H1 (cell line): Measurements from ENCODE around the gene SLC25A22. TPM values are rescaled to one million over a fixed set of nuclear protein-coding genes. Genes with fewer than 3 reads are reported as not detected.

ENCODE experiments used
- ASH2L ChIP-seq: fragments of 200-600, 300-600 bp; sonication (generic); IDR thresholded peaks from one replicate; pipeline ENCODE4 v1.7.1; 2017; ENCODE audit warnings: low read length
- CTBP2 ChIP-seq: IDR thresholded peaks from 2 replicates; pipeline ENCODE4 v1.7.0; 2011; ENCODE audit warnings: borderline replicate concordance, mild to moderate bottlenecking, moderate library complexity, mixed read lengths, low read length; ENCODE audit not compliant: insufficient read depth, insufficient read length
- SRF ChIP-seq: IDR thresholded peaks from 2 replicates; pipeline ENCODE4 v1.6.1; 2011; ENCODE audit warnings: mild to moderate bottlenecking, low read depth, low read length, moderate library complexity
- polyA plus RNA-seq, 7 experiments: library from polyadenylated mRNA; depleted of rRNA in 3 of 7; stranded (reverse) in 5 of 7; unstranded in 2 of 7; fragments of >200 nt in 5 of 7; fragments of 200-250 nt in 2 of 7; gene quantifications; 1 replicate in 5 of 7; 2 replicates in 1 of 7; 4 replicates in 1 of 7; pipeline versions ENCODE4 v1.2.1 to v1.2.3, GENCODE V29; 2011 to 2013; ENCODE audit warnings: missing spikeins in 2 of 7, mixed read lengths in 2 of 7
- total RNA-seq: library from RNA; stranded (reverse); fragmentation: NEBNext Ultra II Directional; extraction: Animal tissue kit (Norgen Biotek cat#: 25700); gene quantifications from 2 replicates; pipeline ENCODE4 v1.2.1, GENCODE V29; 2021
- TF ChIP-seq, protein P1 (sequence below): IDR thresholded peaks from 2 replicates; pipeline ENCODE4 v1.6.1; 2011; ENCODE audit warnings: low read length, improper control_type of control experiment

Gene SLC25A22
- total and polyA plus RNA-seq, 2 of the 8 experiments (the other 6 are each of a cell fraction or from before 2014, with no cell fraction given) = 31.5 to 48.0 TPM

DNA sequence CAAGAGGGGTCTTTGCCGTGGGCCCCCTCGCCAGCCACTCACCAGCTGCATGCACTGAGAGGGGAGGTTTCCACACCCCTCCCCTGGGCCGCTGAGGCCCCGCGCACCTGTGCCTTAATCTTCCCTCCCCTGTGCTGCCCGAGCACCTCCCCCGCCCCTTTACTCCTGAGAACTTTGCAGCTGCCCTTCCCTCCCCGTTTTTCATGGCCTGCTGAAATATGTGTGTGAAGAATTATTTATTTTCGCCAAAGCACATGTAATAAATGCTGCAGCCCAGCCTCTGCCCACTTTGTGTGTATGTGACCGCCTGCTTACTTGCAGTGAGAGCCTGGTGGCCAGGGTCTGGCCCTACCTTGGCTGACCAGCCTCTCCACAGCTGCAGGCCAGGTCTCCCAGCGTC is 26.9 kb upstream of the SLC25A22 start (continued):
- no peak for TF ChIP-seq CTBP2
- TF ChIP-seq SRF = no peak
- TF ChIP-seq ASH2L = no peak
- TF ChIP-seq, protein P1, sequence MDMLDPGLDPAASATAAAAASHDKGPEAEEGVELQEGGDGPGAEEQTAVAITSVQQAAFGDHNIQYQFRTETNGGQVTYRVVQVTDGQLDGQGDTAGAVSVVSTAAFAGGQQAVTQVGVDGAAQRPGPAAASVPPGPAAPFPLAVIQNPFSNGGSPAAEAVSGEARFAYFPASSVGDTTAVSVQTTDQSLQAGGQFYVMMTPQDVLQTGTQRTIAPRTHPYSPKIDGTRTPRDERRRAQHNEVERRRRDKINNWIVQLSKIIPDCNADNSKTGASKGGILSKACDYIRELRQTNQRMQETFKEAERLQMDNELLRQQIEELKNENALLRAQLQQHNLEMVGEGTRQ = no peak
